H1 (cell line): ENCODE measurements around the gene GBGT1. TPM values are rescaled to one million over a fixed set of nuclear protein-coding genes. Genes with fewer than 3 reads are reported as not detected.
A peak's percentile ranks its signal among the peaks of the same experiment; 100 is the strongest.

Experiments used
- CTCF ChIA-PET: fragments of 300-600 bp; sonication (Branson Sonifier 250); formaldehyde crosslinking; loops from one replicate; lab custom pipeline; 2021; ENCODE audit not compliant: partially characterized antibody; lab: Charles Lee
- POLR2A ChIA-PET: fragments of 300-600 bp; sonication (Branson Sonifier 250); formaldehyde crosslinking; loops from one replicate; lab custom pipeline; 2021; ENCODE audit warnings: inconsistent platforms; ENCODE audit not compliant: partially characterized antibody; lab: Charles Lee
- DNase-seq, 2 experiments: peaks; one replicate each; pipeline versions ENCODE4 v3.0.0 to v3.0.0-alpha.2; 2010 to 2022; ENCODE audit warnings: low spot score in 2 of 2, low read depth in 1 of 2, mixed read lengths in 1 of 2
- FAIRE-seq: peaks from 2 replicates; lab custom pipeline; 2011; peaks lifted over from hg19 to GRCh38; lab: Jason Lieb, UNC
- H2AFZ ChIP-seq: 2 replicates; pipeline ENCODE4 v1.8.1; 2012; ENCODE audit warnings: low read length, inconsistent platforms
- H2AK5ac ChIP-seq: 2 replicates; pipeline ENCODE4 v1.6.1; 2013; ENCODE audit warnings: low read depth, low read length
- H2BK120ac ChIP-seq: replicated peaks from 2 replicates; pipeline ENCODE3; 2013; ENCODE audit warnings: low read depth, low read length, inconsistent platforms
- H2BK12ac ChIP-seq: 2 replicates; pipeline ENCODE4 v1.6.1; 2013; ENCODE audit warnings: low read depth, low read length
- H2BK15ac ChIP-seq: 2 replicates; pipeline ENCODE4 v1.6.1; 2013; ENCODE audit warnings: low read length
- H2BK20ac ChIP-seq: 2 replicates; pipeline ENCODE4 v1.6.1; 2013; ENCODE audit warnings: low read length
- H2BK5ac ChIP-seq: 2 replicates; pipeline ENCODE4 v1.6.1; 2013; ENCODE audit warnings: low read depth, low read length
- H3K14ac ChIP-seq: 2 replicates; pipeline ENCODE4 v1.6.1; 2013; ENCODE audit warnings: inconsistent platforms; ENCODE audit not compliant: insufficient read length
- H3K18ac ChIP-seq: 2 replicates; pipeline ENCODE4 v1.6.1; 2013; ENCODE audit warnings: low read length; ENCODE audit errors: extremely low read depth
- H3K23ac ChIP-seq: 2 replicates; pipeline ENCODE4 v1.6.1; 2013; ENCODE audit warnings: inconsistent platforms; ENCODE audit not compliant: insufficient read length
- H3K23me2 ChIP-seq: 2 replicates; pipeline ENCODE4 v1.6.1; 2013; ENCODE audit warnings: low read depth, low read length
- H3K27ac ChIP-seq: 2 replicates; pipeline ENCODE4 v1.6.1; 2011; ENCODE audit warnings: low read depth, low read length, inconsistent platforms
- H3K27me3 ChIP-seq, 4 experiments: replicated peaks in 1 of 4; 1 replicate in 1 of 4; 2 replicates in 3 of 4; pipeline versions ENCODE4 v1.6.1 to v1.8.1; 2011 to 2013; ENCODE audit warnings: low read length in 3 of 4, mild to moderate bottlenecking in 3 of 4, inconsistent platforms in 2 of 4, mixed read lengths in 2 of 4, moderate library complexity in 1 of 4; ENCODE audit not compliant: control insufficient read depth in 3 of 4, insufficient read depth in 3 of 4; ENCODE audit errors: extremely low read depth in 1 of 4
- H3K36me3 ChIP-seq, 4 experiments: 2 replicates each; pipeline versions ENCODE4 v1.6.1 to v1.8.1; 2011 to 2013; ENCODE audit warnings: mild to moderate bottlenecking in 4 of 4, low read length in 3 of 4, moderate library complexity in 2 of 4, control low read depth in 1 of 4, inconsistent platforms in 1 of 4; ENCODE audit not compliant: insufficient read depth in 4 of 4, control insufficient read depth in 2 of 4
- H3K4ac ChIP-seq: replicated peaks from 2 replicates; pipeline ENCODE3; 2013; ENCODE audit warnings: low read length, low read depth, mixed read lengths, inconsistent platforms; ENCODE audit not compliant: insufficient read length
- H3K4me1 ChIP-seq, 4 experiments: replicated peaks in 1 of 4; 1 replicate in 1 of 4; 2 replicates in 3 of 4; pipeline versions ENCODE4 v1.6.1 to v1.8.1; 2011 to 2013; ENCODE audit warnings: low read length in 3 of 4, inconsistent platforms in 2 of 4, mixed read lengths in 1 of 4; ENCODE audit not compliant: insufficient read depth in 4 of 4, control insufficient read depth in 3 of 4
- H3K4me2 ChIP-seq, 2 experiments: 2 replicates each; pipeline versions ENCODE4 v1.6.1 to v1.8.1; 2011 to 2013; ENCODE audit warnings: low read depth in 2 of 2, low read length in 2 of 2, control low read depth in 1 of 2, inconsistent platforms in 1 of 2, mild to moderate bottlenecking in 1 of 2; ENCODE audit not compliant: insufficient read depth in 1 of 2
- H3K4me3 ChIP-seq, 4 experiments: fragments of 200-600, 300-600 bp in 1 of 4; sonication (generic), shearing (Covaris generic), sonication (Bioruptor Twin) in 1 of 4; 2 replicates each; pipeline versions ENCODE4 v1.5.1 to v1.8.1; 2011 to 2016; ENCODE audit warnings: low read length in 4 of 4, low read depth in 3 of 4, control low read depth in 2 of 4, inconsistent platforms in 2 of 4, mild to moderate bottlenecking in 2 of 4, mixed read lengths in 1 of 4, moderate library complexity in 1 of 4; ENCODE audit not compliant: insufficient read depth in 2 of 4; ENCODE audit errors: extremely low read depth in 1 of 4
- H3K56ac ChIP-seq: replicated peaks from 2 replicates; pipeline ENCODE3; 2013; ENCODE audit warnings: low read depth, mild to moderate bottlenecking, mixed read lengths, low read length, inconsistent platforms; ENCODE audit not compliant: insufficient read length
- H3K79me1 ChIP-seq: 2 replicates; pipeline ENCODE4 v1.6.1; 2013; ENCODE audit warnings: low read depth, low read length, control low read depth
- H3K79me2 ChIP-seq, 2 experiments: 2 replicates each; pipeline versions ENCODE4 v1.6.1 to v1.8.1; 2012 to 2013; ENCODE audit warnings: low read length in 2 of 2, mild to moderate bottlenecking in 2 of 2, inconsistent platforms in 1 of 2; ENCODE audit not compliant: insufficient read depth in 2 of 2, control insufficient read depth in 1 of 2
- H3K9ac ChIP-seq, 4 experiments: replicated peaks in 1 of 4; 1 replicate in 1 of 4; 2 replicates in 3 of 4; pipeline versions ENCODE4 v1.6.1 to v1.8.1; 2011 to 2013; ENCODE audit warnings: low read depth in 3 of 4, low read length in 3 of 4, control low read depth in 2 of 4, mild to moderate bottlenecking in 2 of 4, moderate library complexity in 2 of 4, inconsistent platforms in 1 of 4; ENCODE audit errors: extremely low read depth in 1 of 4
- H3K9me3 ChIP-seq, 2 experiments: 2 replicates each; pipeline versions ENCODE4 v1.6.1 to v1.8.1; 2012 to 2013; ENCODE audit warnings: mild to moderate bottlenecking in 2 of 2, moderate library complexity in 2 of 2, control low read depth in 1 of 2, inconsistent platforms in 1 of 2, low read depth in 1 of 2, low read length in 1 of 2, mixed read lengths in 1 of 2; ENCODE audit not compliant: insufficient read depth in 2 of 2
- H4K20me1 ChIP-seq, 2 experiments: replicated peaks in 1 of 2; 2 replicates each; pipeline versions ENCODE3 to v1.8.1; 2011 to 2013; ENCODE audit warnings: inconsistent platforms in 2 of 2, low read length in 2 of 2, mild to moderate bottlenecking in 1 of 2; ENCODE audit not compliant: insufficient read depth in 2 of 2, control insufficient read depth in 1 of 2
- H4K5ac ChIP-seq: 2 replicates; pipeline ENCODE4 v1.6.1; 2013; ENCODE audit warnings: low read length, low read depth, mixed read lengths, inconsistent platforms; ENCODE audit not compliant: insufficient read length
- H4K8ac ChIP-seq: 2 replicates; pipeline ENCODE4 v1.8.0; 2013; ENCODE audit warnings: mild to moderate bottlenecking, moderate library complexity, low read length, inconsistent platforms; ENCODE audit not compliant: insufficient read depth; ENCODE audit errors: extremely low read depth
- H4K91ac ChIP-seq: replicated peaks from 2 replicates; pipeline ENCODE3; 2013; ENCODE audit warnings: low read length, mixed read lengths, inconsistent platforms; ENCODE audit not compliant: insufficient read length
- ATF3 ChIP-seq: IDR thresholded peaks from 2 replicates; pipeline ENCODE4 v1.6.1; 2011; ENCODE audit warnings: low read depth, mild to moderate bottlenecking, low read length; ENCODE audit not compliant: insufficient read depth
- E2F6 ChIP-seq: IDR thresholded peaks from 2 replicates; pipeline ENCODE4 v1.6.1; 2012; ENCODE audit warnings: inconsistent platforms
- KDM4A ChIP-seq: IDR thresholded peaks from one replicate; pipeline ENCODE4 v1.7.1; 2012; ENCODE audit warnings: low read depth, mild to moderate bottlenecking, moderate library complexity, low read length, inconsistent platforms; ENCODE audit not compliant: severe bottlenecking
- PHF8 ChIP-seq: fragments of 200-600 bp; sonication (generic); conservative IDR thresholded peaks from 2 replicates; pipeline ENCODE4 v1.7.1; 2012; ENCODE audit warnings: low read depth, mild to moderate bottlenecking, inconsistent platforms, low read length, moderate library complexity
- RBBP5 ChIP-seq: IDR thresholded peaks from 2 replicates; pipeline ENCODE4 v1.7.1; 2012; ENCODE audit warnings: low read depth, mild to moderate bottlenecking, inconsistent platforms, low read length, moderate library complexity, borderline replicate concordance
- TAF7 ChIP-seq: optimal IDR thresholded peaks from 2 replicates; pipeline ENCODE3; 2011; ENCODE audit warnings: low read depth, mild to moderate bottlenecking, inconsistent platforms, low read length, moderate library complexity, borderline replicate concordance
- WGBS, 2 experiments: shearing (Covaris generic) in 1 of 2; methylation state at CpG; one replicate each; pipeline versions ENCODE4 v1.1.6 to v1.1.7; 2013 to 2015; ENCODE audit warnings: low lambda C conversion rate in 2 of 2, mixed read lengths in 2 of 2, inconsistent platforms in 1 of 2, low coverage in 1 of 2, missing lambda C conversion rate in 1 of 2; ENCODE audit not compliant: insufficient replicate concordance in 2 of 2, insufficient coverage in 1 of 2, insufficient read length in 1 of 2; ENCODE audit errors: extremely low coverage in 1 of 2, missing lambda C conversion rate in 1 of 2; 5-methylcytosine and 5-hydroxymethylcytosine counted together
- polyA plus RNA-seq, 7 experiments: library from polyadenylated mRNA; depleted of rRNA in 3 of 7; stranded (reverse) in 5 of 7; unstranded in 2 of 7; fragments of >200 nt in 5 of 7; fragments of 200-250 nt in 2 of 7; gene quantifications; 1 replicate in 5 of 7; 2 replicates in 1 of 7; 4 replicates in 1 of 7; pipeline versions ENCODE4 v1.2.1 to v1.2.3, GENCODE V29; 2011 to 2013; ENCODE audit warnings: missing spikeins in 2 of 7, mixed read lengths in 2 of 7
- total RNA-seq: library from RNA; stranded (reverse); fragmentation: NEBNext Ultra II Directional; extraction: Animal tissue kit (Norgen Biotek cat#: 25700); gene quantifications from 2 replicates; pipeline ENCODE4 v1.2.1, GENCODE V29; 2021

GBGT1 gene
- total and polyA plus RNA-seq, 2 of the 8 experiments (the other 6 are each of a cell fraction or from before 2014, with no cell fraction given): 7.1 to 9.7 TPM

- H2AFZ ChIP-seq: no peak overlapping the region; the same call in 1 of the 2 replicates
- H2BK20ac ChIP-seq: no peak overlapping the region
- peaks cover 35 to 44% of the 10 kb centered on the region in 2 experiments for H4K20me1 ChIP-seq
Measured at GRCh38 chr9:133120501-133121197, 43.1 kb downstream of the GBGT1 start.

More at GRCh38 chr9:133120501-133121197, 43.1 kb downstream of the GBGT1 start:
- DNase-seq: peak in 1 of 2 experiments; percentile 67
- peak overlapping the region; percentile 48; the same call in 1 of the 2 replicates for H3K18ac ChIP-seq
- no peak overlapping the region for H2BK120ac ChIP-seq
- H3K14ac ChIP-seq: no peak overlapping the region
- H3K56ac ChIP-seq: no peak overlapping the region
- no peaks in the 10 kb centered on the region for H3K79me2 ChIP-seq
- peak overlapping the region; percentile 88 for H4K8ac ChIP-seq
- FAIRE-seq: no peak
- no peak overlapping the region for H3K4ac ChIP-seq
- H3K36me3 ChIP-seq: no peaks in the 10 kb centered on the region
- H2BK15ac ChIP-seq: no peak overlapping the region
- H3K9ac ChIP-seq: peak overlapping the region; percentile 4 to 79 (median 48)
- H3K4me3 ChIP-seq: peak overlapping the region; percentile 51 to 79 (median 56)
- H4K5ac ChIP-seq: no peak overlapping the region
- H3K23ac ChIP-seq: no peak overlapping the region
- WGBS, 2 experiments: 8% methylated on average over 41 of the region's 66 CpGs; no CpG with 5 or more reads in 1 of the 2 experiments
- no peak overlapping the region for H2AK5ac ChIP-seq
- H4K91ac ChIP-seq: no peak overlapping the region
- no peak overlapping the region for H3K27ac ChIP-seq
- H3K9me3 ChIP-seq: no peaks in the 10 kb centered on the region
- peak overlapping the region; percentile 76 to 94 for H3K4me2 ChIP-seq
- H3K27me3 ChIP-seq: peaks cover 0 to 48% (median 33%) of the 10 kb centered on the region in 4 experiments; a peak in 5 of 7 replicates
- no peak overlapping the region for H2BK12ac ChIP-seq
- peaks cover 0 to 17% (median 7%) of the 10 kb centered on the region in 4 experiments; a peak in 6 of 7 replicates for H3K4me1 ChIP-seq
- no peak overlapping the region for H2BK5ac ChIP-seq
- no peaks in the 10 kb centered on the region for H3K79me1 ChIP-seq
- TF ChIP-seq PHF8: 0 out of 2 replicates have a peak, but pooled peaks have one; percentile 28
- TF ChIP-seq E2F6: 0 out of 2 replicates have a peak, but pooled peaks have one; percentile 19
- TF ChIP-seq RBBP5: no peak
- no peak for TF ChIP-seq TAF7
- TF ChIP-seq KDM4A: peak; percentile 71
- TF ChIP-seq ATF3: no peak
- TF ChIP-seq, all 59 proteins: peak for 3
- ChIA-PET CTCF (interaction anchor here (0.6 to 8.6 kb wide), 5 partner anchors 13 to 74 kb away, joined by 3 to 56 read pairs (median 4); no protein-coding TSS in a partner anchor), POLR2A (interaction anchor here (3.4 kb wide), 1 partner anchor 28 kb away, joined by 13 read pairs; no protein-coding TSS in a partner anchor)
- peaks cover 13% of the 10 kb centered on the region; the same call in 1 of the 2 replicates for H3K23me2 ChIP-seq
